GM19099 (cell line): ENCODE data around the gene TSHZ2.

Experiments
- POLR2A ChIP-seq: IDR thresholded peaks from 3 replicates; pipeline ENCODE4 v1.6.1; 2011; ENCODE audit warnings: low read depth; ENCODE audit not compliant: insufficient read length; ENCODE audit errors: extremely low read depth

Gene TSHZ2

DNA sequence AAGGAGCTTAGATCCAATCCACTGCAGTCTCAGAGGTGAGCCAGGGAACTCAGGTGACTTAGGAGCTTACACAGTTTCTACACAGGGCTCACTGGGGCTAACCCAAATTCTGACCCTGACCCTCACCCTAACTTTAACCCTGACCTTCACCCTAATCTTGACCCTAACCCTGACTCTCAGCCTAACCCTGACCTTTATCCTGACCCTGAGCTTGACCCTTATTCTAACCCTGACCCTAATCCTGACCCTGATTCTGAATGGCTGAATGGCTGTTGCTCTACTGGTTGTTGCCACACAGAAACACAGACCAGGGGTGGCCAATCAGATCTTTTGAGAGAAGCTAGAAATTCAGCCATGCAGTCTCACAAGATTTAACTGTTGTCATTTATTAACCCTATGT lies 180.1 kb downstream of the TSHZ2 start:
- TF ChIP-seq POLR2A, result no peak

DNA sequence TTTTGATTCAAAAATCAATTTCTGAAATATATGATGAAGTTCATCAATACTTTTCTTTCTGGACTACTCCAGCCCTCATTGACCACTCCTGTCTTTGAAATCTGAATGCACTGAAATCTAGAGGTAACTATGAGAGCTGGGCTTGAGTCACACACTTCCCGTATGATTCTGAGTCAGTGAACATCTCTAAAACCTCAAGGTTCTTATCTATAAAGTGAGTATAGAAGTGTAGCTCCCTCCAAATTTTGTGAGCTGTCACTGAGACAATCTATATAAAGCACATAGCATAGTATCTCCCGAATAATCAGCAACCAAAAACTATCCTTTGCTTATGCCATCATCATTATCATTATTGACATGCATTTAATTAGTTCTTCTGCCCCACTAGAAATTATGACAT lies 182.4 kb downstream of the TSHZ2 start:
- no peak for TF ChIP-seq POLR2A

DNA sequence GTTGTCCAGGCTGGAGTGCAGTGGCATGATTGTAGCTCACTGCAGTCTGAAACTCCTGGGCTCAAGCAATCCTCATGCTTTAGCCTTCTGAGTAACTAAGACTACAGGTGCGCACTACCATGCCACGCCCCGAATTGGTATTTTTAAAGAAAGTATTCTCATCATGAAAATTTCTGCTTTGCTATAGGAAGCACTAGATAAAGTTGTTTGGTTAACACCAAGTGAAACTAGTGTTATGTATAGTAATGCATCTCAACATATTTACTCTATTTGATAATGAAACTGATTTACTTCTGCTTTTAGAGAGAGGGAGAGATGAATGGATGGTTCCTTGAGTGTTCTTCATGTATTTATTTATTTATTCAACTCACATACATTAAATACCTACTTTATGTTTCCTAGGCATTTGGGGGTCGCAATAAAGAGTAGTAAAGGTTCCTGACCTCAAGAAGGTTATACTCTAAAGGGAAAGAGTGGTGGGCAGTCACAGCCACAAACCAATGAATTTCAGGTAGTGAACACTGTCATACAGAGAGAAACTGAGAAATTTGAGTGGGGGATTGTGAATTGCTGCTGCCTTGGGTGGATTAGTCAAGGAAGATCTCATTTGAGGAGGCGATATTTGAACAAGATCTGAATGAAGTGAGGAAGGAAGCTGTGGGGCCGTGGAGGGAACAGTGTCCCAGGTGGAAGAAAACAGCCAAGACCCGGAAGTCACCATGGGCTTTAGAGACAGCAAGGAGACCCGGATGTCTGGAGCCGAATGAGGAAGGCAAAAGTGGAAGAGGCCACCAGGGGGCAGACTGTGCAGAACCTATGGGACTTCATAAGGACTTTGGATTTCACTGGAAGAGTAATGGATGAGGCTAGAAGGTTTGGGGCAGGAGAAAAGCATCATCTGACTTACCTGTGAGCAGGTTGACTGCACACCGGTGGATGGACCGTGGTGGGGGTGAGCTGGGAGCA lies 185.6 kb downstream of the TSHZ2 start:
- no peak for TF ChIP-seq POLR2A

DNA sequence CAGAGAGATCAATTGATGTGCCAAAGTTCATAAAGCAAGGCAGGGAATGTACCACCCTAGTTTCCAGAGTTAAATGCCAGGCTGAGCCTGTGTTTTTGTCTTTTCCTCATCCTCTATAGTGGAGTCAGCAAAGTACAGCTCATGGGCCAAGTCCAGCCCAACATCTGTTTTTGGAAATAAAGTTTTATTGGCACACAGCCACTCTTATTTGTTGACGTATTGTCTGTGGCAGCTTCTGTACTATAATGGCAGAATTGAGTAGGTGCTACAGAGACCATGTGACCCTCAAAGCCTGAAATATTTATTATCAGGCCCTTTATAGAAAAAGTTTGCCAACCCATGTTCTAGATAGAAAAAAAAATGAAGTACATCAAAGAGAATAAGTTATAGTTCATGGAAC lies 187.0 kb downstream of the TSHZ2 start:
- no peak for TF ChIP-seq POLR2A

DNA sequence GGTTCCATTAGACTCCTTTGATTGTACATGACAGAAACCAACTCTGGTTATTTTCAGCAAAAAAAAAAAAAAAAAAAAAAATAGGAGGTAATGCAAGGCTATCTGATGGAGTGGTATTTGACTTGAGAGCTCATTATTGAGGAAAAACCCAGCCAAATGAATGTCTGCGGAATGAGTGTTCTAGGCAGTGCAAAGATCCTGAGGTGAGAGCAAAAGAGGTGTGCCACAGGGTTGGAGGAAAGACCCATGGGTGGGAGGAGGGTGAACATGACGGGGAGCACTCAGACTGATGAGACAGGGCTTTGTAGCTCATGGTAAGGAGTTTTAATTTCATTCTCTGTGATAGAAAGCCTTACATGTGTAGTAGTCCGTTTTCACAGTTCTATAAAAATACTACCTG lies 188.9 kb downstream of the TSHZ2 start:
- TF ChIP-seq POLR2A, result no peak

DNA sequence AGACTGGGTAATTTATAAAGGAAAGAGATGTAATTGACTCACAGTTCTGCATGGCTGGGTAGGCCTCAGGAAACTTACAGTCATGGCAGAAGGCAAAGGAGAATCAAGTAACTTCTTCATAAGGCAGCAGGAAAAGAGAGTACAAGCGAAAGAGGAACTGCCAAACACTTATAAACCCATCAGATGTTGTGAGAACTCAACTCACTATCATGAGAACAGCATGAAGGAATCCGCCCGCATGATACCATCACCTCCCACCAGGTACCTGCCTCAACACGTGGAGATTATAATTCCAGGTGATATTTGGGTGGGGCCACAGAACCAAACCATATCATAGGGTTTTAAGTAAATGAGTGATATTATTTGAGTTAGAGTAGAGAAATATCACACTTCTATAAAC lies 189.3 kb downstream of the TSHZ2 start:
- TF ChIP-seq POLR2A, result no peak

DNA sequence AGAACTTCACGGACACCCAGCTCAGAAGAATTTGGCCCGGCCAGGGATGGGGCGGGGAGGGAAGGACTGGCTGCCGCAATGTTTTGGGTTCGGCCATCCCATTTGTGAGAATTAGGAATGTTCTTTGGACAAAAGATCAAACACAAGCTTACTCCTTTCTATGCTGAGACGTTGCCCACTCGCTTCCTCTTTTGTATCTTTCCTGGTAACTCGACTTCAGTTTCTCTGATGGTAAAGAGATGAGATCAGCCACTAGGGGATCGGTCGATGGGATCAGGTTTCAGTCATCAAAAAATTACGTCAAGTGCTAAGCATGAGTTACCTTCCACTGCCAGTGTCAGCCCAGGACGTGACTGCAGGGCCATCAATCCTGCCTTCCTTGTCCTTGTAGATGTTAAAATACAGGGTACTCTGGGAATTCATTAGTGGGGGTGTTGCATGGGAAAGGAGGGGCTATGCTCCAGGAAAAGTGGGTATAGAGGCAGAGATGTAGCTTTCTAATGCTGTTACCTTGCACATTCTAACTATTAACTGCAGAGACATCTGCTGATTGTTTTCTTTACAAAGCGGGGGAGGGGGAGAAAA lies 190.2 kb downstream of the TSHZ2 start:
- no peak for TF ChIP-seq POLR2A

DNA sequence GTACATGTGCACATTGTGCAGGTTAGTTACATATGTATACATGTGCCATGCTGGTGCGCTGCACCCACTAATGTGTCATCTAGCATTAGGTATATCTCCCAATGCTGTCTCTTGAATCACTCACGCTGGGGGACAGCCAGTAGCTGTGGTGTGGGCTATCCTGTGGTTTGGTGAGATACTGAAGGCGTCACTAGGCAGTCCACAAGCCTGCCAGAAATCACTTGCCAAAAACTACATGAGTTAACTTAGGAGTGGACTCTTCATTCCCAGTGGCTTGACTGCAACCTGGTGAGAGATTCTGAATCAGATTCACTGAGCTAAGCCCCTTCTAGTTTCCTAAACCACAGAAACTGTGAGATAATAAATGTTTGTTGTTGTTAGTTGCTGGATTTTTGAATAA lies 191.3 kb downstream of the TSHZ2 start:
- TF ChIP-seq POLR2A, result no peak

DNA sequence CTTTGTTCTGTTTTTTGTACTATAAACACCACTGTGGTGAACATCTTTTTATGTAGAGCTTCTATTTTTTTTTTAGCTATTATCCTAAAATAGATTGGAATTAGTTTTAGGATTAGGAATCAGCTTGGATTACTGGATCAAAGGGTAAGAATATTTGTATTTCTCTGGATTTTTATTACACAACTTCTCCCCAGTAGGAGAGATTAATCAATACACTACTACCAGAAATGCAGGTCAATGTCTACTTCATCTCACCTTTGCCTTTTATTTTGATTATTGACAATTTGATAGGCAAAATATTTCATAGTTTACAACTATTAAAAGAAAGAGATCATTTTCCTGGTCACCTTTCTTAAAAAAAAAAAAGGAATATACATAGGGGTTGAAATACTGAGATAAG lies 191.9 kb downstream of the TSHZ2 start:
- no peak for TF ChIP-seq POLR2A

DNA sequence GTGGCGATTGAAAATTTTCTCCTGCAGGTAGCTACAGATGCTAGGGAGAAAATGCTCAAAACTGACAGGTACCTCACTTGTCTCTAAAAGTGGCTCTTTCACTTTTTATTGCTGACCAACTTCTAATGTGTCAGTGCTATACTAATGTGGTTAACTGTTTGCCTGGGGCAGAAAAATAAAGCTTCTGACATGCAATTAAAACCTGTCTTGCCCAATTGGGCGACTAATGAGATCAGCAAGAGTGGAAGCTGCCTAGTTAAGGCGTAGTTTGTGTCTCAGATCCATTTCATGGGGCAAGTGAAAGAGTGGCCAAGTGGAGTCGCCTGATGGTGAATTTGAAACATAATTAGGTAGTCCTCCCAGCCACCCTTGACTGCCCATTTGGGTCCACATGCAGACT lies 193.3 kb downstream of the TSHZ2 start:
- no peak for TF ChIP-seq POLR2A

DNA sequence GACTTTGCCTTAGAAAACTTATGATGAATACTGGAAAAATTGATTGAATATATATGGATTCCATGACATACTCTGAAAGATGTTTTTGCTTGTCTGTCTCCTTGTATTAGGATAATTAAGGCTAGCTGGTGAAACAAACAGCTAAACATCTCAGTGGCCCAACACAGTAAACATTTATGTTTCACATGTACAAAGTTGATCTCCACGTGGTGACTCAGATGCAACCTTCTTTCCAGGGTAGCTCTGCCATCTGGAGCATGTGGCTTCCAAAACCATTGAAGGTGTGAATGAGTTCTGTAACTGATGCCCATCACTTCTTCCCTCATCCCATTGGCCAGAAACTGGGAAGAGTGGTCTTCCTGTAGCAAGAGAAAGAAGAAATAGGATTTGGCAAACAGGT lies 196.3 kb downstream of the TSHZ2 start:
- TF ChIP-seq POLR2A, result no peak

DNA sequence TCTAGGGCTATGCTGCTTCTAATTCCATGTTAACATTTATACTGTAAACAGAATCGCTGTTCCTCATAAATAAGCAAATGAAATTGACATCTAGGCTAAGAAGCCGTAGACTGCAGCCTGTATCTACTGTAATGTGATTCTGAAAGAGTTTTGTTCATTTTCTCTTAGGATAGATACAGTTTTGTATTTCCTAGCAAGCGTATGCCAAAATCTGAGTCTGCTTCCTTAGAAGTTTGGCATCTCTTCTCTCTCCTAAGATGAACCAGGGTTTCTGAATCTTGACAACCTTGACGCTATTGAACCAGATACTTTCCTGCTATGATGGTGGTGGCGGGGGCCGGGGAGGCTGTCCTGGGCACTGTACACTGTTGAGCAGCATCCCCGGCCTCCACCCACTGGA lies 198.0 kb downstream of the TSHZ2 start:
- TF ChIP-seq POLR2A, result no peak

DNA sequence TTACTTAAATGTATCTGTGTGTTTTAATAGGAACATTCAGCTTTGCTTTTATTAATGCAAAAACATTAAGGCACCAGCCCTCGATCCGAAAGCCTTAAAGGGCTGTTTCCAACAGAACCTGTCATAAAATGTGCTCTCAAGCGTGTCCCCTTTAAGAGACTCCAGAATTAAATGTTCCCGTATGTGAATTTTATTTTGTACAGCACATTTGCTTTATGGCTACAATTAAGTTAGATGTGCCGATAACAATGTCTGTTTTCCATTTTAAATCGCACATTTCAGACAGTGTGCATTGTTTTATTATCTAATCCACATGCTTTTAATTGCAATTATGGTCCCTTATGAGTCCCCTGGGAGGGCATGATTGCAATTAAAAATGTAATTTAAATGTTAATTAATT lies 198.9 kb downstream of the TSHZ2 start:
- no peak for TF ChIP-seq POLR2A

DNA sequence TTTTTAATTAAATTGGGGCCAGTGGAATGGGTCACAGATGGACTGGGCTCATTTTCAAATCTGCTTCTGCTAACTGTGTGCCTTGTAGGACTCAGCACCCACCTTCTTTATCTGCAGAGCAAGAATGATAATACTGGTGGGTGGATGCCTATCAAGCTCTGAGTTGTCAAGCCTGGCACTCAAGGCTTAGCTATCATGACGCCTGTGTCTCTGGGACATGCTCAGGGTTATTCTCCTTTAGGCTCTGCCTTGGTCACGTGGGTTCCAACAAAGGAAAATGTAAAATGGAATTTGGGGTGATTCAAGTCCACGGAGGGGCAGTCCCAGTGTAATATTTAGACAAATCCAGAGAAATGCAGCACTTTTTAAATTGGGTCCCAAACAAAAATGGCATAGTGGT lies 202.3 kb downstream of the TSHZ2 start:
- no peak for TF ChIP-seq POLR2A

DNA sequence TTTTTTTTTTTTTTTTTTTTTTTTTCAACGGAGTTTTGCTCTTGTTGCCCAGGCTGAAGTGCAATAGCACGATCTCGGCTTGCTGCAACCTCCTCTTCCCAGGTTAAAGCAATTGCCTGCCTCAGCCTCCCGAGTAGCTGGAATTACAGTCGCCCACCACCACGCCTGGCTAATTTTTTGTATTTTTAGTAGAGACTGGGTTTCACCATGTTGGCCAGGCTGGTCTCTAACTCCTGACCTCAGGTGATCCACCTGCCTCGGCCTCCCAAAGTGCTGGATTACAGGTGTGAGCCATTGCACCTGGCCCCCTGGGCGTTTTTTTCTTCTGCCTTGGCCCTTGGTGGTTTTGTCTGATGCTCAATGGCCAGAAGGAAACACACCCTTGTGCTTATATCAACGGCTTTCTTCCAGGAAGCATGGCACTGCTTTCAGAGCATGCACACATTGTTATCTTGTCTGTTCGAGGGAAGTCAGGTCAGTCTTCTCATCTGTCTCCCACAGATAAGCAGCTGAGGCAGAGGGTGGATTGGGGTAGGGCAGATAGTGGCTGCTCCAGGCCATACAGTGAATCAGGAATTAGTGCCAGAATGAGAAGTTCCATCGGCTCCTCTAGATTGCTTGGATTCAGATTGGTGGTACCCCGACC lies 203.1 kb downstream of the TSHZ2 start:
- no peak for TF ChIP-seq POLR2A

DNA sequence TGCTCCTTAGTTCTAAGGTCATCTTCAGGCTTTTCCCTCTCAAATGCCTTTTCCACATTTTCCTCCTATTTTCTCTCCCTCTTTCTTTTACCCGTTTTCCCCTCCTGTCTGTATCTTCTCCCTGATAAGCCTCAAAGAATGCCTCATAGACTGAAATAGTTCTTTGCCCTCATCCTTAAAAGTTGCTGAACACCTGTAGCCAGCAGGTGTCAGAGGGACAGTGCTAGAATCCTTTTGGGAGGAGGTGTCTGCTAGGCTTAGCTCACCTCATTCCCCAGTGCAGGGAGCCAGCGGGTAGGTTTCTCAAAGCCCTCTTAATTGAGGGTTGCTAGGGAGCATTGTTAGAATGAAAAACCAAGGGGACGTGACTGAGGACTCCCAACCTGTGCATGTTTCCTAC lies 204.0 kb downstream of the TSHZ2 start:
- TF ChIP-seq POLR2A, result no peak

DNA sequence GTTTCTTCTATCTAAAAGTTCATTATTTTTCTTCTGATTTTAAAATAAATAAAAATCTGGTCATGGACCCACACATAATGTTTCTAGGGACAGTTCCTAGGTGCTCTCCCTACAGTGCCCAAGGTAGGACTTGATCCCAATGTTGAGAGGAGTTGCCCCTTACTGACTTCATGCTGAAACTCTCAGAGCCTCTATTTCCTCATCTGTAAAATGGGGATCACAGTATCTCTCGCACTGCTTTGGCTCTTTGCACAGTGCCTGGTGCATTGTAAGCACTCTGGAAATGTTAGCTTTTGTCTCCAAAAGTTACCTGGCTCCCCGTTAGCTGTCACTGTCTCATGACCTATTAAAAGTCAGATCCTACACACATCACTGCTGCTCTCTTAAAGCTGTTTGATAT lies 205.5 kb downstream of the TSHZ2 start:
- no peak for TF ChIP-seq POLR2A

DNA sequence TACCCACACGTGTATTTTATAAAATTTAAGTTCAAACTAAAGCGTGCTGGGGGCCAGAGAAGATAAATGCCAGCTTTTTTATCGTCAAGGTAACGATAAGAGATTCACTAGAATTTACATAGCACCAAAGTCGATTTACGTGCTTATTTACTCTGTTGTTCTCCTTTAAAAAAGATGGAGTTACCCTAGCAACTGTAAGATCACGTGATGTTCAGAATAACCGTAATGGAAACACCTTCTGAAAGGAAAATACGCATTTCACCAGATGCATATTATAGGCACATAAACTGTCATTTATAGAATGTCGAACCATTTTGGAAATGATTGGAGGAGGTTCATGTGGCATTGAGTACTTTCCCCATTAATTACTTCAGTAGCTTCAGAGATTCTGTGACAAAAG lies 207.6 kb downstream of the TSHZ2 start:
- TF ChIP-seq POLR2A, result no peak
